Osteoblast (primary cell): Measurements from ENCODE around the gene NOS1AP. TPM values are rescaled to one million over a fixed set of nuclear protein-coding genes. Genes with fewer than 3 reads are reported as not detected.

ENCODE experiments used
- DNase-seq: peaks from one replicate; pipeline ENCODE4 v3.0.0; 2011; ENCODE audit warnings: low spot score, mixed read lengths; ENCODE audit not compliant: insufficient read length; ENCODE audit errors: missing footprints
- H2AFZ ChIP-seq: 2 replicates; pipeline ENCODE4 v1.6.0; 2011; ENCODE audit warnings: mild to moderate bottlenecking, low read length
- H3K27ac ChIP-seq: 2 replicates; pipeline ENCODE4 v1.5.1; 2011; ENCODE audit warnings: mild to moderate bottlenecking, low read depth, low read length, moderate library complexity
- H3K27me3 ChIP-seq: 2 replicates; pipeline ENCODE4 v1.6.0; 2012; ENCODE audit warnings: mild to moderate bottlenecking, control low read depth, inconsistent platforms, low read length, moderate library complexity; ENCODE audit not compliant: insufficient read depth
- H3K36me3 ChIP-seq: 2 replicates; pipeline ENCODE4 v1.5.1; 2011; ENCODE audit warnings: mild to moderate bottlenecking, low read length, control low read depth, moderate library complexity; ENCODE audit not compliant: insufficient read depth
- H3K4me1 ChIP-seq: 2 replicates; pipeline ENCODE4 v1.5.1; 2011; ENCODE audit warnings: mild to moderate bottlenecking, low read length, control low read depth, moderate library complexity; ENCODE audit not compliant: insufficient read depth
- H3K4me2 ChIP-seq: 2 replicates; pipeline ENCODE4 v1.6.0; 2011; ENCODE audit warnings: mild to moderate bottlenecking, low read length; ENCODE audit not compliant: insufficient read depth
- H3K4me3 ChIP-seq: fragments of 200-600 bp; sonication (generic); 3 replicates; pipeline ENCODE4 v1.5.1; 2012; ENCODE audit warnings: mild to moderate bottlenecking, low read length, inconsistent platforms; ENCODE audit not compliant: insufficient read depth
- H3K79me2 ChIP-seq: 2 replicates; pipeline ENCODE4 v1.6.0; 2012; ENCODE audit warnings: mild to moderate bottlenecking, low read length, control low read depth, inconsistent platforms; ENCODE audit not compliant: insufficient read depth
- H3K9me3 ChIP-seq: 2 replicates; pipeline ENCODE4 v1.5.1; 2011; ENCODE audit warnings: low read depth, low read length, control low read depth
- H4K20me1 ChIP-seq: 2 replicates; pipeline ENCODE4 v1.6.0; 2012; ENCODE audit warnings: mild to moderate bottlenecking, low read length, control low read depth; ENCODE audit not compliant: insufficient read depth
- total RNA-seq: library from RNA; depleted of rRNA; stranded (reverse); fragments of >200 nt; gene quantifications from 2 replicates; pipeline ENCODE4 v1.2.3, GENCODE V29; 2012
- TF ChIP-seq, protein P1 (sequence below): IDR thresholded peaks from 2 replicates; pipeline ENCODE4 v1.5.1; 2011; ENCODE audit warnings: mild to moderate bottlenecking, low read depth, low read length, moderate library complexity; ENCODE audit errors: extremely low read depth

NOS1AP gene
- total RNA-seq, 1 donor = not detected

DNA sequence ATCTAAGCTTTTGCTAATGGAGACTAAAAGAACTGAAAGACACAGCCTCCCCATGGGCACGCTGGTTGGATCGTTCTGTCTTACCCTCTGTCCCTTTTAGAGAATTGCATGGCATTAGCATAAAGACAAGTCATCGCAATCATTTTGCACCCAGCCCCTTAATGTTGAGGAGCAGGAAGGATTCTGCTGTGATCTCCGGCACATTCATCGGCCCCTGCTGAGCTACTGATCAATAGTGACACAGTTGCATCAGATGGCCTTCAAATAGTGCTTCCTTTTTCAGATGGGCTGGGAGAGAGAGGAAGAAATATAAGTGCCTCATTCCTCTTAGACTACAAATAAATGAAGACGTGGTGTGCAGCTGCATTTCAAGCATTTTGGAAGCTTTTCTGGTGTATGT is 75.4 kb downstream of the NOS1AP start:
- Histone ChIP-seq H4K20me1 (no peaks in the 10 kb centered on the region), H3K4me3 (no peak overlapping the region), H3K9me3 (no peaks in the 10 kb centered on the region), H2AFZ (no peak overlapping the region), H3K27me3 (no peaks in the 10 kb centered on the region), H3K36me3 (no peaks in the 10 kb centered on the region), H3K27ac (no peak overlapping the region), H3K79me2 (no peaks in the 10 kb centered on the region), H3K4me2 (no peak overlapping the region), H3K4me1 (peaks cover 3% of the 10 kb centered on the region)
- DNase-seq = no peak
- TF ChIP-seq, protein P1, sequence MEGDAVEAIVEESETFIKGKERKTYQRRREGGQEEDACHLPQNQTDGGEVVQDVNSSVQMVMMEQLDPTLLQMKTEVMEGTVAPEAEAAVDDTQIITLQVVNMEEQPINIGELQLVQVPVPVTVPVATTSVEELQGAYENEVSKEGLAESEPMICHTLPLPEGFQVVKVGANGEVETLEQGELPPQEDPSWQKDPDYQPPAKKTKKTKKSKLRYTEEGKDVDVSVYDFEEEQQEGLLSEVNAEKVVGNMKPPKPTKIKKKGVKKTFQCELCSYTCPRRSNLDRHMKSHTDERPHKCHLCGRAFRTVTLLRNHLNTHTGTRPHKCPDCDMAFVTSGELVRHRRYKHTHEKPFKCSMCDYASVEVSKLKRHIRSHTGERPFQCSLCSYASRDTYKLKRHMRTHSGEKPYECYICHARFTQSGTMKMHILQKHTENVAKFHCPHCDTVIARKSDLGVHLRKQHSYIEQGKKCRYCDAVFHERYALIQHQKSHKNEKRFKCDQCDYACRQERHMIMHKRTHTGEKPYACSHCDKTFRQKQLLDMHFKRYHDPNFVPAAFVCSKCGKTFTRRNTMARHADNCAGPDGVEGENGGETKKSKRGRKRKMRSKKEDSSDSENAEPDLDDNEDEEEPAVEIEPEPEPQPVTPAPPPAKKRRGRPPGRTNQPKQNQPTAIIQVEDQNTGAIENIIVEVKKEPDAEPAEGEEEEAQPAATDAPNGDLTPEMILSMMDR = no peak

DNA sequence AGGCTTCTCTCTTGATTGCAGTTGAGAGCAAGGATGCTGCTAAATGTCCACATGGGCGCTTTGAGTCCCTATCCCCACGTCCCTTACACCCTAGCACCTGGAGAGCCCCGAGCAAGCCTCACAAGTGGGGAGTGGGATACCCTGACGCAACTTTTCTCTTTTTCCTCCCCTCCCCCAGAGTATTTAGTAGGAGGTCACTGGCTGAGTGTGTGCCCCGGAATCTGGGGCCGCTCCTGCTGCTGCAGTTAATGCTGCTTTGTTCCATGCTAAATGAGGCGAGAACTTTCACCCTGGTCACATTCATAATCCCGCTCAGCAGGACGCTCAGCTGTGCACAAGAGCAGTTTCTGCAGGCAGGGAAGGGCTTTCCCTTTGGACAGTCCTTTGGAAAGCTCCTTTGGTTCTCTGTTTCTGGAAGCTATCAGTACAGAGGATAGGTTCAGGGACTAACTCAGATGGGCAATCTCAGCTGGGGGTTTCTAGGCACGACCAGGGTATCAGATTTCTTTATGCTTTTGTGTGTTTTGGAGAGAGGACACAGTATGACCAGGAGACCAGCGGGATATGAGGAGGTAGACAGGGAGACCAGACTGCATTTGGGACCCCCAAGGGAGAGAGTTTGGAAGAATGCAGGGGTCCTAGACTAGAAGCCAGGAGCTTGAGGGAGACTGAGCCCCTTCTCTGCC is 75.9 kb downstream of the NOS1AP start:
- DNase-seq = no peak
- no peak overlapping the region for H3K4me2 ChIP-seq

DNA sequence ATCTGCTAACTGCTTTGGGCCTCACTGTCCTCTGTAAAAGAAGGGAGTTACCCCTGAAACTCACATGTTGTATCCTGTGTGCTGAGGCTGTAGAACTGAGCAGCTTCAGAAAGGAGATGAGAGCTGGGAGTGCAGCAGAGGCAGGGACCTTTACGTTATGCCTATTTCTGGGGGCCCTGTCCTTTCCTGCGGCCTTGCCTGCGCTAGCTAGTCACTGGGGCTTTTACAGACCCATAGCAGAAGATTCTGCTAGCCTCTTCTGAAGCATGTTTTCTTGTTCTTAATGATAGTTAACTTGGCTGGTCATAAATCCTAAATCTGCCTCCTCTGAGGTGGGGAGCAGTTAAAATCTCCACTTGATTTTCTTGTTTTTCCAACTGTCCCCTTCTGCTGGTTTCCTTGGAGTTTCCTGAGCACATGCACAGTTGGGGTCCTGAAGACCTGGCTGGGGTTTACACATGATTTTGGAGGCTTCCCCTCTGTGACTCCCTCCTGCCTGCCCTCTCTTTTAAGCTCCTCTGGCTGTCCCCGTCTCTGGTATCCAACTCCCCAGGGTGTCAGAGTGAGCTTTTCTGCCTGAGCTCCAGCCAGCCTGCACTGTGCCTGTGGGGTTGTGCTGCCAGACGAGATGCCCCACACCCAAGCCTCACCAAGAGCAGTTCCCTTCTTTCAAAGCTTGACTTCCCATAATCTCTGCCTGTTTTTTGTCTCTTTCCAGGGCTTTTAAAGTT is 76.6 kb downstream of the NOS1AP start:
- H3K4me2 ChIP-seq = no peak overlapping the region
- no peak overlapping the region for H3K27ac ChIP-seq
- no peaks in the 10 kb centered on the region for H3K9me3 ChIP-seq
- H3K27me3 ChIP-seq = no peaks in the 10 kb centered on the region
- H3K79me2 ChIP-seq = no peaks in the 10 kb centered on the region
- H3K4me3 ChIP-seq = no peak overlapping the region
- no peak for DNase-seq
- H3K36me3 ChIP-seq = no peaks in the 10 kb centered on the region
- H2AFZ ChIP-seq = no peak overlapping the region
- no peaks in the 10 kb centered on the region for H4K20me1 ChIP-seq
- TF ChIP-seq, protein P1 = no peak
- peaks cover 3% of the 10 kb centered on the region for H3K4me1 ChIP-seq

More for the DNA sequence above, 75.9 kb downstream of the NOS1AP start:
- no peaks in the 10 kb centered on the region for H3K36me3 ChIP-seq
- no peaks in the 10 kb centered on the region for H3K9me3 ChIP-seq
- H2AFZ ChIP-seq = no peak overlapping the region
- no peak overlapping the region for H3K4me3 ChIP-seq
- no peaks in the 10 kb centered on the region for H3K79me2 ChIP-seq
- no peaks in the 10 kb centered on the region for H3K27me3 ChIP-seq
- TF ChIP-seq, protein P1 = no peak
- H4K20me1 ChIP-seq = no peaks in the 10 kb centered on the region
- H3K27ac ChIP-seq = no peak overlapping the region
- H3K4me1 ChIP-seq = peaks cover 3% of the 10 kb centered on the region

DNA sequence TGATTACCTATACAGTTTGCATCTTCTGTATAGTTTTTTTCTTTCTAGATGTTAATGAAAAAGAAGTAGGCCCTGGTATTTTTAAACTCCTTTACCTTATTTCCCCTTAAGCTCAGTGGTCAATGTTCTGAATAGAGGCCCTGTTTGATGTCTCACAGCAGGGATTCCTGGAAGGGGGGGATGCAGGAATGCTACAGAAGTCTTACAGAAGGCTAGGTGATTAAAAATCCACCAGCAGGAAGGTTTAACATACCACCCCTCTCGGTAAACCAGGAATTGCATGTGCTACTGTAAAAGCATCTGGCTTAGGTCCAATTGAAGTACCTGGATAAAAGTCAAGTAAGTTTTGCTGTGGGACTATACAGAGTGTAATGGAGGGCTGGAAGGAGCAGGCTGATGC is 78.3 kb downstream of the NOS1AP start:
- no peak overlapping the region for H3K4me2 ChIP-seq
- H4K20me1 ChIP-seq = no peaks in the 10 kb centered on the region
- H3K27me3 ChIP-seq = no peaks in the 10 kb centered on the region
- no peak overlapping the region for H2AFZ ChIP-seq
- no peaks in the 10 kb centered on the region for H3K9me3 ChIP-seq
- no peak overlapping the region for H3K4me3 ChIP-seq
- H3K27ac ChIP-seq = no peak overlapping the region
- H3K4me1 ChIP-seq = no peaks in the 10 kb centered on the region
- H3K79me2 ChIP-seq = no peaks in the 10 kb centered on the region
- no peak for DNase-seq
- H3K36me3 ChIP-seq = no peaks in the 10 kb centered on the region
- TF ChIP-seq, protein P1 = no peak
